HuH-7 (cell line): Measurements from ENCODE around the gene TEX13C.
"Not testable (repeated sequence)": the region's sequence is repeated elsewhere in the genome, so short reads cannot be mapped to it uniquely, and the experiment has no call there.

Source experiments
- DNase-seq: peaks from one replicate; pipeline ENCODE4 v3.0.0; 2011; ENCODE audit warnings: low spot score

The TEX13C gene

GRCh38 chrX:125319646-125320521, at the start of gene TEX13C:
Gene TEX13C (plus strand): TSS chrX:125319871. CDS start chrX:125320120, 249 bp downstream.
- no peak for DNase-seq

DNA sequence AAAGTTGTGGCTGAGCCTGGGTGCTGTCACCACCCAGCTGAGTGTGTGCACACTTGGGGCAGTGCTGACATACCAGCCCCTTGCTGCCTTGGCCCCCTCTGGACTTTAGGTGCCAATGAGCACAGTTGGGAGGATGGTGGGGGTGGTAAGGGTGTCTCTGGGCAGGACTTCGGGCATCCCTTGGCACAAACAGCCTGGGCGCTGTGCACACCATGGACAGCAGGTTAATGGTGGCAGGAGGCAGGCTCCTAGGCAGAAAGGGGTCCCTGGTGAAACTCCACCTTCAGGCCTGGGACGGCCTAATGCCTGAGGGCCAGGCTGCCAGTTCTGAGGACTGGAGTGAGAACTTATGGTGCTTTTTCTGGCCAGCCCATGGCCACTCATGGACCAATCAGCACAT, 32.4 kb upstream of the TEX13C start:
- no peak for DNase-seq

GRCh38 chrX:125288343-125288742, 31.3 kb upstream of the TEX13C start:
- no peak for DNase-seq

DNA sequence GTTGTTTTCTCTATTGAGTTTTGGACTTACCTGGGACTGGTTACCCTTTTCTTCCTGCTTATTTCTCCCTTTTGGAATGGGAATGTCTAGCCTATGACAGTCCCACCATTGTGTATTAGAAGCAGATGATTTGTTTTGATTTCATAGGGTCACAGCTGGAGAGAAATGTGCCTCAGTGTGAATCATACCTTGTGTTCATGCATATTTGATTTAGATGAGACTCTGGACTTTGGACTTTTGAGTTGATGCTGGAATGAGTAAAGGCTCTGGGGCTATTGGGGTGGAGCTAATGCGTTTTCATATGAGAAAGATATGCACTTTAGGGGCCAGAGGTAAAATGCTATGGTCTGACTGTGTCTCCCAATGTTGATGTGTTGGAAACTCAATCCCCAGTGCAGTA, 30.5 kb upstream of the TEX13C start:
- DNase-seq, result no peak

DNA sequence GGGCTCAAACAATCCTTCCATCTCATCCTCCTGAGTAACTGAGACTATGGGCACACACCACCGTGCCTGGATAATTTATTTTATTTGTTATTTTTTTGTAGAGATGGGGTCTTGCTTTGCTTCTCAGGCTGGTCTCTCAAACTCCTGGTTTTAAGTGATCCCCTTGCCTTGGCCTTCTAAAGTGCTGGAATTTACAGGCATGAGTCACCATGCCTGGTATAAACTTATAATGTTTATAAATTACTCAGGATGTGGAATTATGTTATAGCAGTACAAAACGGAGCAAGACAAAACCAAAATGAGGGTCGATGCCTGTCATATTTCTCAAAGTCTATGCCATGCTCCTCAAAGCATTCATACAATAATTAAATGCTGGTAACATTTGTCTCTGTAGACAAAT, 29.8 kb upstream of the TEX13C start:
- DNase-seq, result no peak

GRCh38 chrX:125291124-125291523, 28.5 kb upstream of the TEX13C start:
- no peak for DNase-seq

DNA sequence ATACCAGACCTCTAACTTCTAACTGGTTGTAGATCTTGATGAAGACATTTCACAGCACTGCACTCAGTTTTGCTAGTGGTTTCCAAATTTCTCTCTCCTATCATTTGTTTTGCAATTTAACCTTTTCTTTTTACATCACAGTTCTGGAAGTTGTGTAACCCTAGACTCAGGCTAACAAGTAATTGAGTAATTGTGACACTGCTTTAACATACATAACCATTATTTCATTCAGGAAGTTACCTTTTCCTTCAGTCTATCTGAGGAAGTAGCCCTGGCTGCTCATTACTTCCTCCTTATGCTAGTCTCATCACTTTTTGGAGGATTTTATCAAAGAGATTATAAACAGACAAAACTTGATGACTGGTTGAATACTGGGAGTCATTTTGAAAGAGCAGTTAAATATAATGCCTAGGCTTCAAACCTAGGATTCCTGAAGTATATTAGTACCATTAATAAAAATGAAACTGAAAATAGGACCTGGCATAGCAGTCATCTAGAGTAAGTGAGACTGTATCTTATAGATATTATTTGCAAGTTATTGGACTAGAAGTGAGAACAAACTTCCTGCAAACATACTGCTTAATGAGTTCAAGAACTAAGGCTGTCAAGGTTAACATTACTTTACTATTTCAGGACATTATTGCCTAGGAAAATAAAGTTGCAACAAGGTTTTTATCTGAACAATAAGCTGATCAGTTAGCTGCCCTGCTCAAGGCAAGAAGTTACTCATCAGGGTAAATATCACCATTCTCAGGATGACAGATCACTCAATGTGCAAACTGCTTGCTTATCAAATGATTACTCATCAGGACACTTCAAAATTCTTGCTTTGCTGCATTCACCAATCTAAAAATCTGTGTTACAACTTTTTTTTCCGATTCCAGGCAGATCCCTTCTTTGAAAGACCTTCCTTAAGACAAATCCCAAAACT, 25.6 kb upstream of the TEX13C start:
- DNase-seq, result no peak

GRCh38 chrX:125295337-125295736, 24.3 kb upstream of the TEX13C start:
- no peak for DNase-seq

GRCh38 chrX:125298871-125299270, 20.8 kb upstream of the TEX13C start:
- no peak for DNase-seq

- DNase-seq, result no peak
Observed at GRCh38 chrX:125306335-125306866, 13.3 kb upstream of the TEX13C start.

GRCh38 chrX:125308653-125309052, 11.0 kb upstream of the TEX13C start:
- DNase-seq, result no peak

- DNase-seq, result not testable (repeated sequence)
Observed at GRCh38 chrX:125319166-125319565, 505 bp upstream of the TEX13C start.

GRCh38 chrX:125322431-125322830, 2.8 kb downstream of the TEX13C start:
- DNase-seq, result no peak

DNA sequence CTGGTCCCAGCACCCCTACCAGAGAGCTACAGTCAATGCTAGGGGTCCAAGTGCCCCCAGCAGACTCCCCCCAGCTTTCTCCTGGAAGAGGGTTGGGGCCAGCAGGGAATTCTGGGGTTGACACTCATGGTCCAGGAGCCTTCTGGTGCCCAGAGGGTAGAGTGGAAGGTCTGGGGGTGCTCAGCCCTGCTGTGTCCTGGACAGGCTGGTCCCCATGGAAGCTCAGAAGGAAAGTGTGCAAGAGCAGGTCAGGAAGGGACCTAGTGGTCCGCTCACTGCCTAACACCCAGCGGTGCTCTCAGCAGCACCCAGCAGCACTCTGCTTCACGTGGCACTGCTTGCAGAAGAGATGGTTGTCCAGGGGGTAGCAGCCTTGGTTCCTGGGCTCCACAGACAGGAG, 6.9 kb downstream of the TEX13C start:
- no peak for DNase-seq

DNA sequence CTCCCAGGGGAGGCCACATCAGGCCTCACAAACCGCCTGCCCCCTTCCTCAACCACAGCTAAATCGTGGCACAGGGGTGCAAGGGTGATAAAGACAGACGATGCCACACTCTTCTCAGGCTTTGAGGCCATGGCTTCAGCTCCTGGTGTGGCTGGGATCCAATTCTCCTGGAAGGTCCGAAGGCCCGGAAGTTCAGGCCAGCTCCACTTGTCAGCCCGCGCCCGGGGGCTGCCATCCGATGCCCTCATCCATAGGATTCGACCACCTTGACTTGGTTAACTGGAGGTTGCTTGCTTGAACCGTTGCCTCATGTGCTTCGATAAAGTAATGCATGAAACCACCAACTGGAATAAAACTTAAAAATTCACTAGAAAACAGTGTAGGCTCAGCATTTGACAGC, 8.2 kb downstream of the TEX13C start:
- no peak for DNase-seq

DNA sequence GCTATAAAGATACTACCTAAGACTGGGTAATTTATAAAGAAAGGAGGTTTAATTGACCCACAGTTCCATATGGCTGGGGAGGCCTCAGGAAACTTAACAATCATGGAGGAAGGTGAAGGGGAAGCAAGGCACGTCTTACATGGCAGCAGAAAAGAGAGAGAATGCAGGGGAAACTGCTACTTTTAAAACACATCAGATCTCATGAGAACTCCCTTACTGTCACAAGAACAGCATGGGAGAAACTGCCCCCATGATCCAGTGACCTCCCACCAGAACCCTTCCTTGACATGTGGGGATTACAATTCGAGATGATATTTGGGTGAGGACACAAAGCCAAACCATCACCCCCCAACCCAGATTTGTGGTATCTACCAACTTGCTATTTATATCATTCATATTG, 13.9 kb downstream of the TEX13C start:
- no peak for DNase-seq

GRCh38 chrX:125340490-125340889, 20.8 kb downstream of the TEX13C start:
- no peak for DNase-seq

DNA sequence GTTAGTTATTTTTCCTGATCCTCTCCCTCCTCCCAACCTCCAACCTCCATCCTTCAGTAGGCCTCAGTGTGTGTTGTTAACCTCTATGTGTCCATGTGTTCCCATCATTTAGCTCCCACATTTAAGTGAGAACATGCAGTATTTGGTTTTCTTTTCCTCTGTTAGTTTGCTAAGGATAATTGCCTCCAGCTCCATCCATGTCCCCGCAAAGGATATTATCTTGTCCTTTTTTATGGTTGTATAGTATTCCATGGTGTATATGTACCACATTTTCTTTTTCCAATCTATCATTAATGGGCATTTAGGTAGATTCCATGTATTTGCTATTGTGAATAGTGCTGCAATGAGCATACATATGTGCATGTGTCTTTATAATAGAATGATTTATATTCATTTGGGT, 54.5 kb downstream of the TEX13C start:
- DNase-seq, result no peak
